GM12892 (cell line): Measurements from ENCODE around the gene RPS6KA5.

ENCODE experiments used
- POLR2A ChIP-seq: IDR thresholded peaks from 2 replicates; pipeline ENCODE4 v1.6.1; 2011; ENCODE audit warnings: low read depth, low read length, control low read depth
- POLR2AphosphoS5 ChIP-seq: IDR thresholded peaks from 2 replicates; pipeline ENCODE4 v1.6.1; 2011; ENCODE audit warnings: low read depth, low read length, control low read depth

GRCh38 chr14:90846511-90846910 lies 213.9 kb downstream of the RPS6KA5 start:
- TF ChIP-seq POLR2AphosphoS5 (no peak), POLR2A (no peak)
